SK-N-SH (cell line): ENCODE data around the gene FAM72D.
"Not testable (repeated sequence)": the region's sequence is repeated elsewhere in the genome, so short reads cannot be mapped to it uniquely, and the experiment has no call there.

Source experiments
- EP300 ChIP-seq, 2 experiments: IDR thresholded peaks; 2 replicates each; pipeline versions ENCODE4 v1.4.0 to v1.6.1; 2012; ENCODE audit warnings: borderline replicate concordance in 1 of 2, low read depth in 1 of 2, low read length in 1 of 2
- SIN3A ChIP-seq: IDR thresholded peaks from 2 replicates; pipeline ENCODE4 v1.6.1; 2012; ENCODE audit warnings: low read depth, mild to moderate bottlenecking, low read length, moderate library complexity, borderline replicate concordance
- TEAD4 ChIP-seq: IDR thresholded peaks from 2 replicates; pipeline ENCODE4 v1.4.0; 2012; ENCODE audit warnings: mild to moderate bottlenecking, borderline replicate concordance; ENCODE audit not compliant: insufficient read depth
- TF ChIP-seq, protein P1 (sequence below): IDR thresholded peaks from 2 replicates; pipeline ENCODE4 v1.4.0; 2012; ENCODE audit warnings: low read depth, borderline replicate concordance
- TF ChIP-seq, protein P2 (sequence below): fragments of 200-600 bp; sonication (generic); IDR thresholded peaks from 2 replicates; pipeline ENCODE4 v1.6.1; 2017; ENCODE audit warnings: antibody characterized with exemption, mild to moderate bottlenecking, moderate library complexity
- TF ChIP-seq, protein P3 (sequence below): IDR thresholded peaks from 2 replicates; pipeline ENCODE4 v1.4.0; 2012; ENCODE audit warnings: low read depth

DNA sequence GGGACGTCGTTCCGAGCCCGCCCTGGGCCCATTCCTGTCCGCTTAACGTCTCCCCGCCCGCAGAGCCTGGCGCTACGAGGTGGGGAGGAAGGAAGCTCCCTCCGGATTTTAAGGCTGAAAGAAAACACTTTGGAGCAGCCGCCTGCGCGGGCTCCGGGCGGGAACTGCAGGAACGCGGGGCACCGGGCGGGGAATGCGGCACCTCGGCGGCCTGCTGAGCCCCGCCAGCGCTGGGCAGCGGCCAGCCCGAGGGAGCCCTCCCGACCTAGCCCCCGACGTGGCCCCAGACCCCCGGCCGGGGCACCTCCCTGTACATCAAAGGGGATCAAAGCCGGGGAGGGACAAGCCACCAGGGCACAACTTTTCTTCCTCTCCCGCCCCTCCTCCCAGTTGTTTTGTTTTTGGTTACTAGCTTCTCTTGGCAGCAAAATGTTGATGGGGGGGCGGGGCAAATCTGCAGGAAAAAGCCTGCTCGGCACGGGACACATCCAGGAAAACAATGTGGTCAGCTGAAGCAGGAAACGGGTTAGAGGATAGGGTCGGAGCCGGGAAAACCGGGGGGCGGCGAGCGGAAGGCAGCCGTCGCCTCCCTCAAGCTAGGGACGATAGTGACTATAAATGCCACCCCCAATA is 2.1 kb upstream of the FAM72D start:
- TF ChIP-seq, protein P1, sequence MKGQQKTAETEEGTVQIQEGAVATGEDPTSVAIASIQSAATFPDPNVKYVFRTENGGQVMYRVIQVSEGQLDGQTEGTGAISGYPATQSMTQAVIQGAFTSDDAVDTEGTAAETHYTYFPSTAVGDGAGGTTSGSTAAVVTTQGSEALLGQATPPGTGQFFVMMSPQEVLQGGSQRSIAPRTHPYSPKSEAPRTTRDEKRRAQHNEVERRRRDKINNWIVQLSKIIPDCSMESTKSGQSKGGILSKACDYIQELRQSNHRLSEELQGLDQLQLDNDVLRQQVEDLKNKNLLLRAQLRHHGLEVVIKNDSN: not testable (repeated sequence)
- TF ChIP-seq TEAD4; SIN3A; EP300 (IDR thresholded peaks at IDR 0.05; ENCODE audit: borderline replicate concordance in 1 of 2, low read depth in 1 of 2, low read length in 1 of 2): not testable (repeated sequence)
- TF ChIP-seq, protein P2, sequence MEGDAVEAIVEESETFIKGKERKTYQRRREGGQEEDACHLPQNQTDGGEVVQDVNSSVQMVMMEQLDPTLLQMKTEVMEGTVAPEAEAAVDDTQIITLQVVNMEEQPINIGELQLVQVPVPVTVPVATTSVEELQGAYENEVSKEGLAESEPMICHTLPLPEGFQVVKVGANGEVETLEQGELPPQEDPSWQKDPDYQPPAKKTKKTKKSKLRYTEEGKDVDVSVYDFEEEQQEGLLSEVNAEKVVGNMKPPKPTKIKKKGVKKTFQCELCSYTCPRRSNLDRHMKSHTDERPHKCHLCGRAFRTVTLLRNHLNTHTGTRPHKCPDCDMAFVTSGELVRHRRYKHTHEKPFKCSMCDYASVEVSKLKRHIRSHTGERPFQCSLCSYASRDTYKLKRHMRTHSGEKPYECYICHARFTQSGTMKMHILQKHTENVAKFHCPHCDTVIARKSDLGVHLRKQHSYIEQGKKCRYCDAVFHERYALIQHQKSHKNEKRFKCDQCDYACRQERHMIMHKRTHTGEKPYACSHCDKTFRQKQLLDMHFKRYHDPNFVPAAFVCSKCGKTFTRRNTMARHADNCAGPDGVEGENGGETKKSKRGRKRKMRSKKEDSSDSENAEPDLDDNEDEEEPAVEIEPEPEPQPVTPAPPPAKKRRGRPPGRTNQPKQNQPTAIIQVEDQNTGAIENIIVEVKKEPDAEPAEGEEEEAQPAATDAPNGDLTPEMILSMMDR: not testable (repeated sequence)
- TF ChIP-seq, protein P3, sequence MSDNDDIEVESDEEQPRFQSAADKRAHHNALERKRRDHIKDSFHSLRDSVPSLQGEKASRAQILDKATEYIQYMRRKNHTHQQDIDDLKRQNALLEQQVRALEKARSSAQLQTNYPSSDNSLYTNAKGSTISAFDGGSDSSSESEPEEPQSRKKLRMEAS: not testable (repeated sequence)
